Activated T-helper 1 cell treated with Interleukin-2 at 50 U/mL for 16 hours (primary cell): Measurements from ENCODE around the gene IGFBP2.

Experiments used
- DNase-seq: peaks from one replicate; pipeline ENCODE4 v3.0.0-alpha.2; 2020; ENCODE audit warnings: low read depth

The IGFBP2 gene

DNA sequence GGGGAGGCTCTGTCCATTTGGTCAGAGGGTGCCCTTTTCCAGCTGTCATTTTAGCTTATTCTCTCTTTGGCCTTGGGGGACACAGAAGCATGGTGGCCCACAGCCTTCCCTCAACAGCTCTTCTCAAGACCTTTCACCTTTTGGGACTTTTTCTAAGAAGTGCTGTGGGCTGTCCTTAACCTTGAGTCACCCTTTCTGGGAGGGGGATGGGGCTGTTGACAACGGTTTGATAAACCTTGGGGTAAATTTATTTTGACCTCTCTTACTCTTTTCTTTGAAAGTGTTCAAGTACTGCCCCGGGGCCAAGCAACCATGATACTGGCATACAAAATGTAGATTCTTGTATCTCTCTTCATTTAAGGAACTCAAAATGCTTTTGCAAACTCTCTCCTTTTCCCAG lies 48.5 kb downstream of the IGFBP2 start:
- no peak for DNase-seq

- DNase-seq = no peak
Observed at GRCh38 chr2:216683846-216684245, 50.6 kb downstream of the IGFBP2 start.

GRCh38 chr2:216685327-216685875 lies 52.2 kb downstream of the IGFBP2 start:
- no peak for DNase-seq

GRCh38 chr2:216687111-216687510 lies 53.9 kb downstream of the IGFBP2 start:
- DNase-seq = no peak

GRCh38 chr2:216687646-216688045 lies 54.4 kb downstream of the IGFBP2 start:
- DNase-seq = no peak

DNA sequence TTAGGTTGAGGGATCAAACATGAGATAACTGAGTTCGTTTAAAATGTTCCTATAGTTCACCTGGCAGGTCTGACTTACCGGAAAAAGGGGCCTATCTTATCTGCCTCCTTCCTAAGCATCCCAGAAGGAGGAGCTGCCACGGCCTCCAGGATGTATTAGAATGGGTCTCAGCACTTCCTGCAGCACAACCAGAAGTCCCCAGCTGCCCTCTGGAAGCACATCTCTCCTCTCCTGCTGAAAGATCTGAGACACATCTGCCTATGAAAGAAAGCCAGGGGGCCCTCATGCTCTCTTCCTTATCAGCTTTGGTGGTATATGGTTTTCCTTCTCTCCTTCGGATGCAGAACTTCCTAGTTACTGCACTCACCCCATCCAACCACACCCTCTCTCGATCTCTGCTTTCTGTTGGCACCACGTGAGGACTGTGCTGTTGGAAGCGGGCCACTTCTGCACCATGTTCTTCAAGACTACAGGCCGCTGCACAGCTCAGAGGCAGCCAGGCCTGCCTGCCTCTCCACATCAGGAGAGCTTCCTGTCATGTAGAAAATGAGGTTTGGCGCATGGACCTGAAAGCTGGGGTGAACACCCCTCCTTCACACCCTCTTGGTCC lies 55.6 kb downstream of the IGFBP2 start:
- DNase-seq = no peak

GRCh38 chr2:216689397-216689796 lies 56.2 kb downstream of the IGFBP2 start:
- DNase-seq = no peak

- DNase-seq = no peak
Observed at GRCh38 chr2:216690456-216690852, 57.2 kb downstream of the IGFBP2 start.

GRCh38 chr2:216690853-216691741 lies 57.9 kb downstream of the IGFBP2 start:
- DNase-seq = no peak

DNA sequence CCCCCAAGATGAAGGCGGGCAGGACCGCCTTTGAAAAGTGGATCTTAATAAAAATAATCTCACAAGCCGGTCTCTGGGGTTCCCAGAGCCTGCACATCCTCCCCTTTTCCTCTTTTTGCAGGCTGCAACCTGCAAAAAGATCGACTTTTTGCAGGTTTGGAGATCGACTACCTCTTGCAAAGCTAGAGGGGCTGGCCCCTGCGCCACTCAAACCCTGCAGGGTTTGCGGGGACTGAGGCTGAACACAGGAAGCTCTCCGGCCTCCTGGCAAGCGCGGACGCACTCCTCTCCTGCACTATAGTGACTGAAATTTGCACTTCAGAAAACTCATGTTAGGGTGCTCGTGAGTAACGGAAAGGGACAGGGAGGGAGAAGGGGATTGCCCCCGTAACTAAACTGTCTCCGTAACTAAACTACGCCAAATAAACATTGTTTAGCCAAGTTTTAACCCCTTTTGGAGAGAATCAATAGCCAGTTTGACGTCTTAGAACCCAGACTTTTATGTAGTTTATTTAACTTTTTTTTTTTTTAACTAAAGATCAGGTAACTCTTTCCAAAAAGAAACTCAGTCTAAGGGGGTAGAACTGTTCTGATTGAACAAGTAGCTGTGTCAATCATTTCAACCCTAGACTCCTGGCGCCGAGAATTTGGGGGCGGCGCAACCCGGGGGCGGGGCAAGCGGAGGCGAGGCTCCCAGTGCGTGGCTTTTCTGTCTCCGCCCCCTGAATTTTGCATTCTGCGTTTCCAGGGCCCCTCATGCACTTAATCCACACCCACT lies 59.6 kb downstream of the IGFBP2 start:
- no peak for DNase-seq

GRCh38 chr2:216693414-216694080 lies 60.3 kb downstream of the IGFBP2 start:
- DNase-seq = no peak

GRCh38 chr2:216694082-216694825 lies 61.0 kb downstream of the IGFBP2 start:
- no peak for DNase-seq

DNA sequence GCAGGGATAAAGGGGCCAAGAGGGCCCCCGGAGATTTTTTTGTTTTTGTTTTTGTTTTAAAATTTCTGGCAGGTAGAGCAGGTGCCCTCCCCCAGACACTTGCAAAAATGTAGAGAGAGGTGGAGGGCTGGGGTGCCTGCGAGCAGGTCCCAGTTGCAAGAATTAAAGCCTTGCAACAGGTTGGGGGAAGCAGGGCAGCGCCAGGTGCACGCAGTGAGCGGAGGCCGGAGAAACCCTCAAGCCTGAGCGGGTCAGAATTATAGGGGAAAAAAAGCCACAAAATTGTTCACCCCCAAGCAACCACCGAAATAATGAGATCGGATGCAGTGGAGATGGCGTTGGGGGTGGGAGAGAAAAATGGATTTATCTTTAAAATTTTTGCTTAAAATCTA lies 61.6 kb downstream of the IGFBP2 start:
- no peak for DNase-seq

GRCh38 chr2:216695401-216695821 lies 62.2 kb downstream of the IGFBP2 start, which contains the start of gene IGFBP5:
TSS of gene IGFBP5 (minus strand) at chr2:216695549. CDS start at chr2:216694775, 774 bp downstream.
- DNase-seq = no peak

GRCh38 chr2:216696321-216696720 lies 63.1 kb downstream of the IGFBP2 start:
- no peak for DNase-seq

DNA sequence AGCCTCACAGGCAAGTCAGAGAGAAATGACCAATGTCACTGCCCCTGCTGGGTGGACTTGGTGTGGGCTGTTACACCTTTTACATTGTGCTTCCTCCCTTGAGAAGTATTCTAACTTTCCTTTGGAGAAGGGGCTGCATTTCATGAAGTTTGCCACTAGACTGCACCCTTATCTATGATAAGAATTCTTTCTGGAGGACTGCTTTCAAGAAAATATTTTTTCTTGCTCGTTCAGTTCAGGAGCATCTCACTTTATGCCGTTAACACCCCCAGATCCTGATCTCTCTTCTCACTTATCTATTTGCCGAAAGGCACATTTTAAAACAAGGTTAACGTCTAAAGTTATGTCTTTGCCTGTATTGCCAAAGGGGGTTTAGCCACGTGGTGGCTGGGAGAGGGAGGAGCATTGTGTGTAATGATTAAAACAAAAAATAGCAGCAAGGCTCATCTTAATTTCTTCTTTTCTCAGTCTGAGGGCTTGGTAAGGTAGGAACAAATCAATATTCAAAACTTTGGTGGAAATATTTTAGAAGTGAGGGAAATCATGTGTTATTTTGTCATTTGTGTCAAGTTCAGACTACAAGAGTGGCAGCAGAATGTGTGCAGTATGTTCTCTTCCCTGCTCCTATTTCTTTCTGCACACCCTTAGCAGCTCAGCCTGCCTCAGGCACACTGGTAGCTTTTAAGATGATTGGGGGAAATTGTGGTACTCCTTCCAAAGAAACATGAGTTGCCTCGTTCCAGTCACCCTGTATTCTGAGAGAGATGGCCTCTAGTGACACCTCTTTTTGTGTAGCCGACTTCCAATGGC lies 63.7 kb downstream of the IGFBP2 start:
- no peak for DNase-seq

GRCh38 chr2:216698293-216698692 lies 65.1 kb downstream of the IGFBP2 start:
- no peak for DNase-seq

GRCh38 chr2:216698895-216699294 lies 65.7 kb downstream of the IGFBP2 start:
- no peak for DNase-seq

DNA sequence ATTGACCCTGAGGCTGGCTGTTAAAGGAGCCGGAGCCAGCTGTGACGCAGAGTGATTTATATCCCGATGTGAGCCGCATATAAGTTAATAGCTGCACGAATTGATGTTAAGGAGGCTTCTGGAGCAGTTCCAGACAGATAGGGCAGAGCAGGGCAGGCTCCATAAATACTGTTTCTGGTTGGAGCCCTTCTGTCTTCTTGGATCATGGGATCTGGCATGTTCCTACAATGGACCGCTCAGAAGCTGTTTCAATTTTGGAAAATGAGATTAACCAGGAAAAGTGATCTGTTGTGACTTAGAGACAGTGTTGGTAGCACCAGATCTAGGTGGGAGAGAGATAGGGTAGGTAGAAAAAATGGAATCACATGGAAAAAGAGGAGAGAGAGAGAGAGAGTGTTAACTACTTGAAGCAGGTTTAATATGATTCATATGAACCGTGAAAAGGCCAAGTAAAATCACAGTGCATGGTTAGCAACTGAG lies 66.9 kb downstream of the IGFBP2 start:
- no peak for DNase-seq

DNA sequence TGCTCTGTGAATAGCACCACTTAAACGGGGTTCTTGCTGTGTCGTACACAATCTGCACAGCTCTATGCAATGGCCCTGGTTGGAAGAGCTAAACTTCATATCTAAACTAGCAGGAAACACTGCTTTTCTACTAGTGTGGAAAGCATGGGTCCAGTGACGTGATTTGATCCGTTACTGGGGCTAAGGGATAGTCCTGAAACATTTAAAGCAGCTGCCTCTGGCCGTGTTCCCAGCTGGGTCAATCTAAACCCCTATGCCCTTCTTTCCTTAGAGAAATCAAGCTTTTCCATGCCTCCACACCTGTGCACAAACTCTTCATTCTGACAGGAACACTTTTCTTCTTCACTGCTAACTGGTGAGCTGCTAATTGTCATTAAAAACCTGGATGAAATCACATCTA lies 67.6 kb downstream of the IGFBP2 start:
- DNase-seq = no peak
